ENCODE results near the gene SPEG.
"Not testable (repeated sequence)": the region's sequence is repeated elsewhere in the genome, so short reads cannot be mapped to it uniquely, and the experiment has no call there.

The SPEG gene

DNA sequence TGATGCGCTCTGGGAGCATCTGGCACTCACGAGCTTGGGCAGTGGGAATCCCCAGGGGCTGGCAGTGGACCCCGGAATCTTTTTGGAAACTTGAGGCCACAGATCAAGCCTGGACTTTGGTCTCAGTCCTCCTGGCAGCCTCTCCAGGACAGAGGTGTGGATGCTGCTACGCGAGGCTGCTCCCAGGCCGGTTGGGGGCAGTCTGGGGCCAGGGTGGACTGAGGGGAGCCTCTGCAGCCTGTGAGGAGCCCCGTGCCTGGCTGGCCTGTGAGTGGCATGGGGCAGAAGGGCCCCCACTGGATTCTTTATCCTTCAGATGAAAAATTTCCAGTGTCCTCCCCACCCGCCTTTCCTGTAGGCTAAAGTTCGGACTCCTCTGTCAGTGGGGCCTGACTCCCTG, 29.2 kb upstream of the SPEG start:
- DNase-seq: no peak

DNA sequence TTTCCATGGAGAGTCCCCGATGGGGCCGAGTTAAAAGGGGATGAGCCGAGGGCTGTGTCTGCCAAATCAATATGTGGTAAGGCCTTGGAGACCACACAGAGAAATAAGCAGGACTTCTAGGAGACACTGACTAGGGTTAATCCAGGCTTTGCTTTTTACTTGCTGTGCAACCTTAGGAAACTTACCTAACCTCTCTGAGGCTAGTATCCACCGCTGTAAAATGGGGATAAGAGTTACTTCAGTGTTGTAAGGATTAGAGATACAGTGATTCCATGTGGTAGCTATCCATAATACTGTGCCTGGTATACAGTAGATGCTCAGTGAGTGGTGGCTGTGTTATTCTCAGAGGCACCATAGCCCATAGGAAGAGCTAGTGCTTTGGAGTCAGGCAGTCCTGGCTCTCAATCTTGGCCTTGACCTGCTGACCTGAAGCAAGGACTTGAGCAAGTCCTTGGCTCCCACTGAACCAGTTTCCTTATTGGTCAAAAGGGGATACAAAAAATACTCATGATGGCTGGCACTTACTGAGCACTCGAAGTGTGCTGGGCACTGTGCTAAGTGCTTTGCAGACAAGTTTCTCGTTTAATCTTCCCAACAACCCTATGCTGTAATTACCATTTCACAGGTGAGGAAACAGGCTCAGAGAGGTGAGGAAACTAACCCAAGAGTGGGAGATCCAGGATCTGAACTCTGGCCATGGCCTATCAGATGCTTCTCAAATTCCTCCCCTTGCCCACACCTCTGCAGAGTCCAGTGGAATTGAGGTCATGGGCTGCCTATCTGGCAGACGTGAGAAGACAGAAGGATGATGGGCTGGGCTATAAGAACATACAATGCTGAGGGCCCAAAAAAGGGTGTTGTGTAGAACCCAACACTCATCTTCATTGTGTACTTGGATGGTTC, 28.4 kb upstream of the SPEG start:
- DNase-seq: no peak

DNA sequence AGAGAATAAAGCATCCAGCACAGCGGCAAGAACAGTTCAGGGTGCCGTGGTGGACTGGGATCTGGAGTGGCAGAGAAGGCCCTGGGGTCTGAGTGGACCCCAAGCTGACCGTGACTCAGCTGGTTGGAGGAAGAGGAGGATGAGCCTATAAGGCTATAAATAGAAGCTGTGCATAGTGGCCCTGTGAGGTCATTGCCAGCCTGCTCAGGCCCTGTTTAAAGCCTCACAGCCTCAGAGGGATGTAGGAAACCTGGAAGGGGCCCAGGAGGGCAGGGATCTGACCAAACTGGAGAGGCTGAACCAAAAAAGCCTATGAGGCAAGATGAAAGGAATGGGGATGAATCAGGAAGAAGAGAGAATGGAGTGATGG, 27.8 kb upstream of the SPEG start:
- no peak for DNase-seq

- DNase-seq: not testable (repeated sequence)
Observed at GRCh38 chr2:219407343-219407742, 27.3 kb upstream of the SPEG start.

GRCh38 chr2:219408204-219408603, 26.4 kb upstream of the SPEG start:
- DNase-seq: no peak

DNA sequence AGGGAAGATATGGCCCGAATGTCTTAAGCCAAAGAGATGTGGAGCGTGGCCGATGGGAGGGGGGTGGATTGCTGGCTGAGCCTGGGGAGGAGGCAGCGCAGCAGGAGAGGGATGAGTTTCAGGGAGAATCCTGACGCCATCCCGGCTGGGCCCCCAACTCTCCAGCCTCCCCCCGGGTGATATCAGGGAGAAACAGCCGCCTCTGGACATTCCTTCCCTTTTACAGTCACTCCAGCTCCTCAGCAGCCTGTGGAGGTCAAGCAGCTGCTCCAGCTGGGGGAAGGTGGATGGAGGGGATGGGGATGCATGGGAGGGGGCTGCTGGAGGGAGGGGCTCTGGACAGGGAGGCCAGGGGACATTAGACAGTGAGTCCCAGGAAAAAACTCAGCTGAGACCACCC, 26.0 kb upstream of the SPEG start:
- no peak for DNase-seq

DNA sequence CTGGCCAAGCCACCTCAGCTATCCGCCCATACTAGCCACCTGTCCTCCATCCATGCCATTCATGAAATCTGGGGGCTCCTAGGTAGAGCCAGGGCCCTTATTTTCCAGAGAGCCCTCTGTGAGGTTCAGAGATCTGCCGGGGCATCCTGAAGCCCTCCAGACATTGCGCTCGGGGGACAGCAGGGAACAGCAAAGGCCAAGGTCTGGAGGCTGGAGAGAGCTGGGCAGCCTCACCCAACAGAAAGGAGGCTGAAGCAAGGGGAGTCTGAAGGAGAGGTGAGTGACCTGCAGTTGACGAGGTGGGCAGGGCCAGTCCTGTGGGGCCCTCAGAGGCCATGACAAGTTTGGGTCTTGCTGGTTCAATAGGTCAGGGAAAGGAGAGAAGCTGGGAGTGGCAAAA, 25.0 kb upstream of the SPEG start:
- DNase-seq: no peak

GRCh38 chr2:219410390-219410789, 24.3 kb upstream of the SPEG start:
- DNase-seq: no peak

- DNase-seq: no peak
Observed at GRCh38 chr2:219414857-219415256, 19.8 kb upstream of the SPEG start.

DNA sequence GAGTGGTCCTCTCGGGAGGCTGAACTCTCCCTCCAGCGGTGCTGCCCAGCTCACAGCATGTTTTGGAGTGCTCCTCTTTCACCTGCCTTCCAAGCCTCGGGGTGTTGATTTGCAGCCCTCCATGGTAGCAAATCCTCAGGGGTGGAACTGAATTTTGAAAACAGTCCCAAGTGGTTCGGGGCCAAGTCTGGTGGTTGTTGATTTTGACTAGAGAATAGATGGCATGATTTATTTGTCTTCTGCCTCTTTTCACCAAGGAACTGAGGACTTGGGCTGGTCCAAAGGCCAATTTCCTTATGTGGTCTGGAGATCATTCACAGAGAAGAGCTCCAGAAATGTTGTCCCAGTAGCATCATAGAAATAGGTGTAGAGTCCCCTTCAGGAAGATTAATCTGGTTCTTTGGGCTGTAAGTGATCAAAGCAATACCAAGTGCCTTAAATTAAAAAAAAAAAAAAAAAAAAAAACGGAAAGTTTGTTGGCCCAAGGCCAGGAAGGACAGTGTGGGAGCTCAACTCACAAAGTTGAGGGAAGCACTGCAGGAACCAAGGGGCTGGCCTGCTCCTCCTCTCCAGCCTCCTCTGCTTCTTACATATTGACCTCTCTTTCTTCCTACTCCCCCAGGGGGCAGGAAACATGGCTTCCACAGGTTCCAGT, 18.9 kb upstream of the SPEG start:
- DNase-seq: no peak

GRCh38 chr2:219416235-219416602, 18.4 kb upstream of the SPEG start:
- DNase-seq: no peak

GRCh38 chr2:219416938-219417337, 17.7 kb upstream of the SPEG start:
- no peak for DNase-seq

- DNase-seq: no peak
Observed at GRCh38 chr2:219417374-219417773, 17.3 kb upstream of the SPEG start.

DNA sequence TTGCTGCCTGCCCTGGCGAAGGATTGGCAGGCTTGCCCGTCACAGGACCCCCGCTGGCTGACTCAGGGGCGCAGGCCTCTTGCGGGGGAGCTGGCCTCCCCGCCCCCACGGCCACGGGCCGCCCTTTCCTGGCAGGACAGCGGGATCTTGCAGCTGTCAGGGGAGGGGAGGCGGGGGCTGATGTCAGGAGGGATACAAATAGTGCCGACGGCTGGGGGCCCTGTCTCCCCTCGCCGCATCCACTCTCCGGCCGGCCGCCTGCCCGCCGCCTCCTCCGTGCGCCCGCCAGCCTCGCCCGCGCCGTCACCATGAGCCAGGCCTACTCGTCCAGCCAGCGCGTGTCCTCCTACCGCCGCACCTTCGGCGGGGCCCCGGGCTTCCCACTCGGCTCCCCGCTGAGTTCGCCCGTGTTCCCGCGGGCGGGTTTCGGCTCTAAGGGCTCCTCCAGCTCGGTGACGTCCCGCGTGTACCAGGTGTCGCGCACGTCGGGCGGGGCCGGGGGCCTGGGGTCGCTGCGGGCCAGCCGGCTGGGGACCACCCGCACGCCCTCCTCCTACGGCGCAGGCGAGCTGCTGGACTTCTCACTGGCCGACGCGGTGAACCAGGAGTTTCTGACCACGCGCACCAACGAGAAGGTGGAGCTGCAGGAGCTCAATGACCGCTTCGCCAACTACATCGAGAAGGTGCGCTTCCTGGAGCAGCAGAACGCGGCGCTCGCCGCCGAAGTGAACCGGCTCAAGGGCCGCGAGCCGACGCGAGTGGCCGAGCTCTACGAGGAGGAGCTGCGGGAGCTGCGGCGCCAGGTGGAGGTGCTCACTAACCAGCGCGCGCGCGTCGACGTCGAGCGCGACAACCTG, 16.3 kb upstream of the SPEG start, which contains the start of gene DES:
Gene DES (plus strand): TSS at position 223 of the 857 bp plus-strand sequence. CDS start 86 bp downstream, at position 309.
- DNase-seq: no peak

DNA sequence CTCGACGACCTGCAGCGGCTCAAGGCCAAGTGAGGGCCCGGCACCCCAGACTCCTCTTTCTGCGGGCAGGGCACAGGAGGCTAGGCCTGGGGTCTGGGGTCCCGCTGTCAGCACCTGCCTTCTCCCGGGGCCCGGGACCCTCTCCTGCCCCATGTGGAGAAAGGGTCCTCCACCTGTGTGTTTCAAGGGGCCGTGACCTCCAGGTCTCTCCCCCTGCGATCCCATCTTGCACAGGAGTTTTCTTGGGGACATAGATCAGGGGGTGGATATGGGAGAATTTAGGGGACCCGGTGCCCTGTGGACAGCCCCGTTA, 15.7 kb upstream of the SPEG start:
- DNase-seq: no peak

DNA sequence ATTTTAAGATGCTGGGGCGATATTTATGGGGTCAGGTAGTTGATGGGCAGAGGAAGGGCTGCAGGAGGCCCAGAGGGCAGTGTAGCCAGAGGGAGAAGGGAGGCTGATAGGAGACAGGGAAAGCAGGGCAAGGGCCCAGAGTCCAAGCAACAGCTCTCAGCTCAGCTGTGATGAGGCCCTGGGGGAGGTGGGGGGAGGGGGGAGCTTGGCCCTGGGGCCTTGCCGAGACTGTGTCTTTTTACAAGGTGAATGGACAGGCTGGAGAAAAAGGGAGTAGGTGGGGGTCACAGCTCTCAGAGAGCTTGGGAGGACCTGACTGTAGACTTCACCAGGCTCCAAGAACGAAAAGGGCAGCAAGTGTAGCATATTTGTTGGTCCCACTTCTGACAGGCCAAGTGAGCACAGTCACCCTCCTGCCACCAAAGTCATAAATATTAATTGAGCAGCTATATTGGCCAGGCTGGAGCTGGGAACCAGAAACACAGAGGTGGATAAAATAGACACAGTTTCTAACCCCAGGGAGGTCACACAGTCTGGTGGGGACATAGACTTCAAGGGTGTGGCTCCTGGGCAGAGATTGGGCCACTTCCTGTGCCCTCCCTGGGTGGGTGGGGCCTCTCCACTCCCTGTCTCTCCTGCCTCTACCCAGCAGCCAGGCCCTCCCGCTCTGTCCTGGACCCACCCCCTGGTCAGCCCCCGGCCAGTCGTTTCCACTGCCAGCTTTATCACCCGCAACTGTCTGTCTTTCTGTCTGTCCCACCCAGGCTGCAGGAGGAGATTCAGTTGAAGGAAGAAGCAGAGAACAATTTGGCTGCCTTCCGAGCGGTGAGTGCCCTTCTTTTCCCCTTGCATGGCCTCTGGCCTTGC, 15.1 kb upstream of the SPEG start:
- no peak for DNase-seq

DNA sequence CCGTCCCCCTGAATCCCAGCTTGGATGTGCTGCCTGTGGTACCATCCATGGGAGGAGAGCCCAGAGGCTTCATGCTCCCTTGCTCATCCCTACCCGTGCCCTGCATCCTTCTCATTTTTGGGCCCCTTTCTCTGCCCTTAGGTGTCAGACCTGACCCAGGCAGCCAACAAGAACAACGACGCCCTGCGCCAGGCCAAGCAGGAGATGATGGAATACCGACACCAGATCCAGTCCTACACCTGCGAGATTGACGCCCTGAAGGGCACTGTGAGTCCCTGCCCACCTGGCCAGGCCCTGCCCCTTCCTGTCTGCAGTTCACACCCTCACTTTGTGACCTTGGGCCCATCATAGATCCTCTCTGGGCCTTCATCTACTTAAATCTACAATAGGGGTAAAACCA, 14.0 kb upstream of the SPEG start:
- DNase-seq: no peak

DNA sequence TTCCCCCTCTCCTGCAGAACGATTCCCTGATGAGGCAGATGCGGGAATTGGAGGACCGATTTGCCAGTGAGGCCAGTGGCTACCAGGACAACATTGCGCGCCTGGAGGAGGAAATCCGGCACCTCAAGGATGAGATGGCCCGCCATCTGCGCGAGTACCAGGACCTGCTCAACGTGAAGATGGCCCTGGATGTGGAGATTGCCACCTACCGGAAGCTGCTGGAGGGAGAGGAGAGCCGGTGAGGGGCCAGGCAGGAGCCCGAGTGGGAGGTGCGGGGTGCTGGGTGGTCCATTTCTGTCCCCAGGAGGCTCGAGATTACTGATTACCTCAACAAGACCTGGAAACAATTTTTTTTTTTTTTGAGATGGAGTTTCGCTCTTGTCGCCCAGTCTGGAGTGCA, 13.3 kb upstream of the SPEG start:
- no peak for DNase-seq

DNA sequence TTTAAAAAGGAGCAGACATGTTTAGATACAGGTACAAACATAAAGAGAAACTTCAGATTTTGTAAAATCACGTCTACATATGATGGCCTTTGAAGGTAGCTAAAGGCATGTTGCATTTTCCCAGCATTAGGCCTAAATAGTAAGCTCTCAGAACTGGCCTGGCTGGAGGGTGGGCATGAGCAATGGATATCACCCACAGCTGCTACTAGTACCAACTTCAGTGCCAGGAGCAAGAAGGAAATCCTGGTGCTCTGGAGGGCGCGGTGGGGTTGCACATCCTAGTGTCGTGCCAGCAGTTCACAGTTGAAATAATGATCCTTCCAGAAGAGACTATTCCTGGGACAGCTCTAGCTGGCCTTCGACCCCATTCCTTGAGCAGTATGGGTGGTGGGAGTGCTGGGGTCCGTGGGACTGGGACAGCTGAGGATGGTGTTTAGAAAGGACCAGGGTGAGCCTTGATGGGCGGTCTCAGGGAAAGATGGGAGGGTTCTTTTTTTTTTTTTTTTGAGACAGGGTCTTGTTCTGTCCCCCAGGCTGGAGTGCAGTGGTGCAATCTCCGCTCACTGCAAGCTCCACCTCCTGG, 11.6 kb upstream of the SPEG start:
- no peak for DNase-seq

- DNase-seq: no peak
Observed at GRCh38 chr2:219423652-219424377, 10.8 kb upstream of the SPEG start.

GRCh38 chr2:219425238-219426067, 9.2 kb upstream of the SPEG start:
- DNase-seq: no peak
